Measurements from ENCODE around the gene AMBP. TPM values are rescaled to one million over a fixed set of nuclear protein-coding genes. Genes with fewer than 3 reads are reported as not detected.

Gene AMBP
- total RNA-seq, 6 experiments from 2014 or later = 2,202 to 7,072 (median 5,221) TPM

DNA sequence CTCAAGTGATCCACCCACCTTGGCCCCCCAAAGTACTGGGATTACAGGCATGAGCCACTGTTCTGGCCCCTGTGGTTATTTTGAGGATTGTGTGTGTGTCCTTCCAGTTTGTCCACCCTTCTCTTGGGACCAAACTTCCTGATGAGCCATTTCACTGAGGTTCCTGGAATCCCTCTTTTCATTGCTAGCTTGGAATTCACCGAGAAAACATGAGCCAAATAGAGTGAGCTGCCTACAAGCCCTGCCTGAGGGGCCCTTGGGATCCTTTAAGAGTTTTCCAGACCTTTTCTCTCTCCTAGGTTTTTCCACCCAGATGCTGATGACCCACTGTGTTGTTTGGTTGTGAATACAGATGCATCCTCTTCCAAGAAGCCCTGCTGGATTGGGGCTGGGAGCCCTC lies 34.2 kb upstream of the AMBP start:
- Histone ChIP-seq H3K27ac (no peak overlapping the region), H3K4me3 (no peak overlapping the region), H3K9me3 (no peaks in the 10 kb centered on the region), H3K27me3 (no peaks in the 10 kb centered on the region), H3K36me3 (no peaks in the 10 kb centered on the region), H3K4me1 (peaks cover 0 to 2% (median 1%) of the 10 kb centered on the region in 4 donors)
- intact Hi-C loops (cut with DNase I) = loop anchor here in 1 of 2 donors (10.0 kb wide), 1 partner anchor 162 kb away; no protein-coding TSS in a partner anchor
- ATAC-seq (no peak), DNase-seq (no peak)
- 75% methylated on average over 1 of the region's 1 CpG for WGBS (ENCODE audit: insufficient coverage, low coverage, low lambda C conversion rate, missing lambda C conversion rate)
- TF ChIP-seq, protein P1, sequence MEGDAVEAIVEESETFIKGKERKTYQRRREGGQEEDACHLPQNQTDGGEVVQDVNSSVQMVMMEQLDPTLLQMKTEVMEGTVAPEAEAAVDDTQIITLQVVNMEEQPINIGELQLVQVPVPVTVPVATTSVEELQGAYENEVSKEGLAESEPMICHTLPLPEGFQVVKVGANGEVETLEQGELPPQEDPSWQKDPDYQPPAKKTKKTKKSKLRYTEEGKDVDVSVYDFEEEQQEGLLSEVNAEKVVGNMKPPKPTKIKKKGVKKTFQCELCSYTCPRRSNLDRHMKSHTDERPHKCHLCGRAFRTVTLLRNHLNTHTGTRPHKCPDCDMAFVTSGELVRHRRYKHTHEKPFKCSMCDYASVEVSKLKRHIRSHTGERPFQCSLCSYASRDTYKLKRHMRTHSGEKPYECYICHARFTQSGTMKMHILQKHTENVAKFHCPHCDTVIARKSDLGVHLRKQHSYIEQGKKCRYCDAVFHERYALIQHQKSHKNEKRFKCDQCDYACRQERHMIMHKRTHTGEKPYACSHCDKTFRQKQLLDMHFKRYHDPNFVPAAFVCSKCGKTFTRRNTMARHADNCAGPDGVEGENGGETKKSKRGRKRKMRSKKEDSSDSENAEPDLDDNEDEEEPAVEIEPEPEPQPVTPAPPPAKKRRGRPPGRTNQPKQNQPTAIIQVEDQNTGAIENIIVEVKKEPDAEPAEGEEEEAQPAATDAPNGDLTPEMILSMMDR (IDR thresholded peaks at IDR 0.05) = no peak
- no peak for TF ChIP-seq POLR2A (IDR thresholded peaks at IDR 0.05)

DNA sequence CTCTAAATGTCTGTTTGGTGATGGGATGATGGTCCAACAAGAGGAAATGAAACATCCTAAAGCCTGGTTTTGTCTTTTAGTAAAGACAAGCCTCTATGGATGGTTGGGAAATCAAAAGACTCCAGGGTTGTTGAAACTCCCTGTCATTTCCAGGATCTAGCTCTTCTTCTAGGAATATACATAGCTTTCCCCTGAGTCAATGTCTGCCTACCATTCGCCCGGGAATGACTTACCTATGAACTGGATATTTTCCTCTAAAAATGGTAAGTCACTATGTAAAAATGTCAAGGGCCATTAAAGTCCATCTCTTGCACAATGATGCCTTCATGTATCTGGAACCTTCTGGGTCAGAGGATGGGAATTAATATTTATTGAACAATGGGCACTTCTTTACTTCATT lies 32.1 kb upstream of the AMBP start:
- 83% methylated on average over 2 of the region's 2 CpGs for WGBS (ENCODE audit: insufficient coverage, low coverage, low lambda C conversion rate, missing lambda C conversion rate)
- ATAC-seq (no peak), DNase-seq (no peak)
- TF ChIP-seq, protein P1 (IDR thresholded peaks at IDR 0.05) = no peak
- TF ChIP-seq POLR2A (IDR thresholded peaks at IDR 0.05) = no peak
- H3K27ac ChIP-seq = no peak overlapping the region
- no peaks in the 10 kb centered on the region for H3K9me3 ChIP-seq
- H3K36me3 ChIP-seq = no peaks in the 10 kb centered on the region
- no peak overlapping the region for H3K4me3 ChIP-seq
- intact Hi-C loops (cut with DNase I) = loop anchor here in 1 of 2 donors (10.0 kb wide), 1 partner anchor 165 kb away; no protein-coding TSS in a partner anchor
- no peaks in the 10 kb centered on the region for H3K4me1 ChIP-seq
- H3K27me3 ChIP-seq = no peaks in the 10 kb centered on the region

DNA sequence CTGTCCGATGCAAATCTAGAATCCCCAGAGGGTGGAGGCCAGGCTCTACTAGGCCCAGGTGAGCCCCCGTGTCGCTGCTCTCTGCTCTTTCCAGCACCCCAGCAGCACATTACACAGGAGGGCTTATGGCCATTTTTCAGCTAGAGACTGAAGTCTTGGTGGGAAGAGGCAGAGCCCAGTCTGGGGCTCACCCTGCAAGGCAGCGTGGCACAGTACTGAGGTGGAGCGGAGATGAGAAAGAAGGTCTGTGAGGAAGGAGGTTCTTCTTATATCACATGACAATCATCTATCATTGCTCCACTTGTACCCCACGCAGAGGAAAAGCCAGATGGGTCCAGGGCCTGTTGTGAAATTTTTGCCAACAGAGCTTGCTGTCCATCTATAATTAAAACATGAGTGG lies 31.0 kb upstream of the AMBP start:
- no peak for TF ChIP-seq POLR2A (IDR thresholded peaks at IDR 0.05)
- TF ChIP-seq, protein P1 (IDR thresholded peaks at IDR 0.05) = no peak
- H3K4me1 ChIP-seq = no peaks in the 10 kb centered on the region
- intact Hi-C loops (cut with DNase I) = loop anchor here (2.0 to 5.0 kb wide), 2 partner anchors 43 to 182 kb away; no protein-coding TSS in a partner anchor
- no peaks in the 10 kb centered on the region for H3K27me3 ChIP-seq
- no peaks in the 10 kb centered on the region for H3K9me3 ChIP-seq
- no peak overlapping the region for H3K27ac ChIP-seq
- H3K4me3 ChIP-seq = no peak overlapping the region
- ATAC-seq (no peak), DNase-seq (no peak)
- H3K36me3 ChIP-seq = no peaks in the 10 kb centered on the region
- WGBS (ENCODE audit: insufficient coverage, low coverage, low lambda C conversion rate, missing lambda C conversion rate) = 65% methylated on average over 2 of the region's 6 CpGs

DNA sequence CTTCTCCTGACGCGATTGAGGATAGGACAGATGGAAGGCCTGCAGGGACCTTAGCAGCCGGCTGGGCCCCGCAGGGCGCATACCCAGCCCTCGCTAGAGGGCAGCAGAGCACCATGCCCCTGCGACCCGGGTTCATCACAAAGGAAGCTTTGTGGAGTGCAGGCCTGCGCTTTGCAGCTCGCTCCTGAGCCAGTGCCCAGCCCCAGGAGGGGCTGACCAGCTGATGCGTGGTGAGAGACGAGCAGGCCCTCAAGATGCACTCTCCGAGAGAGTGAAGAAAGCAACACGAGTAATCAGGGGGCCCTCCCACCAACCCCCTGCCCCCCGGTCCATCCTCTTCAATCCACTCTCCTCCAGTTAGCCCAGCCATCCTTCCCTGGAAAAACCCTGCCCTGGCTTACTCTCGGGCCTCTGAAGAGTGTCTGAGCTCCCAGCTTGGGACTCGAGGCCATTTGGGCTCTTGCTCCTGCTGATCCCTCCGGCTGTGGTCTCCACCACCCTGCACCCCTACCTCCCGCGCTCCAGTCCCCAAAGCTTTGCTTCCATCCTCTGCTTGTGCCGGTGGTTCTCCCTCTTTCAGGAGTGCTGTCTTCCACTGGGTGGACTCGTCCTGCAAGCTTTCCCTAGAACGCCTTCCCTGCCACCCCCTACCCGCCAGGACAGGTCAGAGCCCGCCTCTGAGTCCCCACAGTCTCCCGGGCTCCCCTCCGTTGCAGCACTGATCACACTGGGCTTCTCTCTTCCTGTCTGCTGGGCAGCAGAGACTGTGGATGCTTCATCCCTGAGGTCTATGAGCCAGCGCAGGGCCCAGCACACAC lies 30.1 kb upstream of the AMBP start:
- WGBS (ENCODE audit: insufficient coverage, low coverage, low lambda C conversion rate, missing lambda C conversion rate) = 41% methylated on average over 23 of the region's 28 CpGs
- no peak overlapping the region for H3K4me3 ChIP-seq
- no peaks in the 10 kb centered on the region for H3K9me3 ChIP-seq
- H3K27me3 ChIP-seq = no peaks in the 10 kb centered on the region
- intact Hi-C loops (cut with DNase I) = loop anchor here (2.0 to 5.0 kb wide), 2 partner anchors 44 to 183 kb away; no protein-coding TSS in a partner anchor
- H3K4me1 ChIP-seq = no peaks in the 10 kb centered on the region
- ATAC-seq (peak; percentile 100), DNase-seq (peak; percentile 81 to 85 (median 83))
- TF ChIP-seq POLR2A (IDR thresholded peaks at IDR 0.05) = no peak
- TF ChIP-seq, protein P1 (IDR thresholded peaks at IDR 0.05) = peak; percentile 96 to 100 (median 98)
- H3K27ac ChIP-seq = no peak overlapping the region
- H3K36me3 ChIP-seq = no peaks in the 10 kb centered on the region

All from right lobe of liver (tissue), 6 donors.